ENCODE measurements around the gene ATG14.

The ATG14 gene

GRCh38 chr14:55434805-55435174 is 23.2 kb upstream of the ATG14 start:
- CTCF ChIA-PET, result interaction anchor here (0.7 to 3.4 kb wide), 7 partner anchors 9 to 257 kb away, joined by 3 to 22 read pairs (median 4); no protein-coding TSS in a partner anchor
- H3K9me3 ChIP-seq (ENCODE audit: control insufficient read depth, insufficient read depth, low read depth, low read length), result no peaks in the 10 kb centered on the region
- TF ChIP-seq ZBTB17 (tag by site-specific recombination; IDR thresholded peaks at IDR 0.05) (0 out of 2 replicates have a peak, but pooled peaks have one; percentile 19), ZIC2 (tag by site-specific recombination; IDR thresholded peaks at IDR 0.05) (no peak)
- no peaks in the 10 kb centered on the region for H3K36me3 ChIP-seq (ENCODE audit: control insufficient read depth in 2 of 2, insufficient read depth in 1 of 2, low read length in 2 of 2)
- POLR2A ChIA-PET, result interaction anchor here (0.7 kb wide), 1 partner anchor 988 kb away, joined by 6 read pairs; no protein-coding TSS in a partner anchor
- no peak overlapping the region for H3K27ac ChIP-seq (ENCODE audit: extremely low read depth, low read depth, low read length)
- no peak overlapping the region for H3K4me3 ChIP-seq (ENCODE audit: low read depth, low read length)
- H3K4me1 ChIP-seq (ENCODE audit: control insufficient read depth, insufficient read depth, low read length), result no peaks in the 10 kb centered on the region

GRCh38 chr14:55433880-55434804 is 22.5 kb upstream of the ATG14 start:
- no peaks in the 10 kb centered on the region for H3K9me3 ChIP-seq (ENCODE audit: control insufficient read depth, insufficient read depth, low read depth, low read length)
- H3K36me3 ChIP-seq (ENCODE audit: control insufficient read depth in 2 of 2, insufficient read depth in 1 of 2, low read length in 2 of 2), result no peaks in the 10 kb centered on the region
- CTCF ChIA-PET, result interaction anchor here (0.7 to 3.4 kb wide), 5 partner anchors 12 to 258 kb away, joined by 3 to 22 read pairs (median 5); no protein-coding TSS in a partner anchor
- no peak overlapping the region for H3K4me3 ChIP-seq (ENCODE audit: low read depth, low read length)
- POLR2A ChIA-PET, result interaction anchor here (0.7 kb wide), 1 partner anchor 988 kb away, joined by 6 read pairs; no protein-coding TSS in a partner anchor
- no peak for TF ChIP-seq ZNF24 (tag by site-specific recombination; IDR thresholded peaks at IDR 0.05)
- TF ChIP-seq PRDM2 (tag by site-specific recombination; IDR thresholded peaks at IDR 0.05; ENCODE audit: borderline replicate concordance), result no peak
- TF ChIP-seq ZFHX2 (tag by site-specific recombination; conservative IDR thresholded peaks at IDR 0.05), result no peak
- no peak for TF ChIP-seq ZNF629 (tag by site-specific recombination; IDR thresholded peaks at IDR 0.05)
- no peak overlapping the region for H3K27ac ChIP-seq (ENCODE audit: extremely low read depth, low read depth, low read length)
- no peaks in the 10 kb centered on the region for H3K4me1 ChIP-seq (ENCODE audit: control insufficient read depth, insufficient read depth, low read length)

GRCh38 chr14:55432628-55433027 is 21.0 kb upstream of the ATG14 start:
- H3K4me3 ChIP-seq (ENCODE audit: low read depth, low read length), result no peak overlapping the region
- TF ChIP-seq SP7 (tag by site-specific recombination; IDR thresholded peaks at IDR 0.05) (no peak), ZBTB8A (tag by site-specific recombination; IDR thresholded peaks at IDR 0.05) (no peak), ZNF19 (tag by site-specific recombination; IDR thresholded peaks at IDR 0.05; ENCODE audit: low read depth) (no peak), ZNF416 (tag by site-specific recombination; IDR thresholded peaks at IDR 0.05) (no peak), KLF1 (tag by site-specific recombination; IDR thresholded peaks at IDR 0.05) (no peak), ZNF16 (tag by site-specific recombination; IDR thresholded peaks at IDR 0.05; ENCODE audit: low read depth) (no peak), ZNF571 (tag by site-specific recombination; IDR thresholded peaks at IDR 0.05) (no peak), ZNF707 (tag by site-specific recombination; IDR thresholded peaks at IDR 0.05) (no peak), BCL11A (tag by site-specific recombination; IDR thresholded peaks at IDR 0.05; ENCODE audit: low read depth) (no peak), ZNF629 (tag by site-specific recombination; IDR thresholded peaks at IDR 0.05) (no peak), CTCF (tag by site-specific recombination; IDR thresholded peaks at IDR 0.05) (no peak), ZFP37 (tag by site-specific recombination; IDR thresholded peaks at IDR 0.05) (no peak), ZNF157 (tag by site-specific recombination; IDR thresholded peaks at IDR 0.05) (no peak)
- ChIA-PET CTCF (interaction anchor here (0.8 to 2.2 kb wide), 3 partner anchors 14 to 162 kb away, joined by 3 to 9 read pairs (median 4); partner anchors contain the start of gene FBXO34), POLR2A (interaction anchor here (0.6 kb wide), 1 partner anchor 17 kb away, joined by 3 read pairs; no protein-coding TSS in a partner anchor)
- H3K4me1 ChIP-seq (ENCODE audit: control insufficient read depth, insufficient read depth, low read length), result no peaks in the 10 kb centered on the region
- H3K9me3 ChIP-seq (ENCODE audit: control insufficient read depth, insufficient read depth, low read depth, low read length), result no peaks in the 10 kb centered on the region
- H3K27ac ChIP-seq (ENCODE audit: extremely low read depth, low read depth, low read length), result no peak overlapping the region
- H3K36me3 ChIP-seq (ENCODE audit: control insufficient read depth in 2 of 2, insufficient read depth in 1 of 2, low read length in 2 of 2), result no peaks in the 10 kb centered on the region
